Stimulated activated naive CD4-positive, alpha-beta T cell treated with Interleukin-2 at 50 U/mL for 16 hours (primary cell): ENCODE results near the gene RNASEH2C.
"Not testable (repeated sequence)": the region's sequence is repeated elsewhere in the genome, so short reads cannot be mapped to it uniquely, and the experiment has no call there.

Source experiments
- DNase-seq: peaks from one replicate; lab custom pipeline; 2025; lab: John Stamatoyannopoulos, UW

RNASEH2C gene

GRCh38 chr11:65683480-65683879 is 37.1 kb downstream of the RNASEH2C start:
- not testable (repeated sequence) for DNase-seq

GRCh38 chr11:65680192-65680743 is 40.3 kb downstream of the RNASEH2C start:
- no peak for DNase-seq

DNA sequence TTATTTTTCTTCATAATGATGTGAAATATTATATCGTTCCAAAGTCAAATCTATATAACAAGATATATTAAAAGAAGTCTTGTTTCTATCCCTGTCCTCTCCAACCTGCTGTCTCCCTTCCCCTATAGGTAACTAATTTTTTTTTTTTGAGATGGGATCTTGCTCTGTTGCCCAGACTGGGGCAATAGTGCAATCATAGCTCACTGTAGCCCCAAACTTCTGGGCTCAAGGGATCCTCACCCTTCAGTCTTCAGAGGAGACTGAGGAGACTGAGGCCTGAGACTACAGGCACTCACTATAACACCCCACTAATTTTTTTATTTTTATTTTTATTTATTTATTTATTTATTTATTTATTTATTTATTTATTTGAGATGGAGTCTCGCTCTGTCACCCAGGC is 47.6 kb downstream of the RNASEH2C start:
- DNase-seq, result no peak

DNA sequence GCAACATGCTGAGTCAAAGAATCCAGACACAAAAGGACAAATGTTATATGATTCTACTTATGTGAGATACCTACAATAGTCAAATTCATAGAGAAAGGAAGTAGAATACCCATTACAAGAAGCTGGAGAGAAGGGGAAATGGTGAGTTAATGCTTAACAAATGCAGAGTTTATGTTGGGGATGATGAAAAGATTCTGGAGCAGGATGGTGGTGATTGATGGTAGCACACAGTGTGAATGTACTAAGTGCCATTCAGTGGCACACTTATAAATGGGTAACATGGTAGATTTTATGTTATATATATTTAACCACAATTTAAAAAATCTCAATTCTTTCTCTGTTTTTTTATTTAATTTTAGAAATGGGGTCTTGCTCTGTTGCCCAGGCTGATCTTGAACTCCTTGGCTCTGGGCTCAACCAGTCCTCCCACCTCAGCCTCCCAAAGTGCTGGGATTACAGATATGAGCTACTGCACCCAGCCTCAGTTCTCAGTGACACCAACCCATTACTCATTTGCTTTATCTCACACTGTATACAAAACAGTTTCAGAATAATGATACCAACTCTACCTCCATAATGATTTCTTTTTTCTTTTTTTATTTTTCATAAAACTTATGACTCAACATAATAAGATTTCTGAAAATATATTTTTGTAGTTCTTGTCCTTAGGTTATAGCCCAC is 48.3 kb downstream of the RNASEH2C start:
- DNase-seq, result no peak
